Endothelial cell of umbilical vein (primary cell): ENCODE measurements around the gene RNASET2. TPM values are rescaled to one million over a fixed set of nuclear protein-coding genes. Genes with fewer than 3 reads are reported as not detected.
A peak's percentile ranks its signal among the peaks of the same experiment; 100 is the strongest.

ENCODE experiments used
- BruUV-seq: library from RNA; stranded (reverse); fragments of 400-500 nt; replicated peaks from 2 replicates; lab custom pipeline; 2021; lab: Mats Ljungman, UMichigan
- CTCF ChIA-PET: fragments of 300-600, 350-600 bp; sonication (Branson Sonifier 250); formaldehyde crosslinking; loops from one replicate; lab custom pipeline; 2021; ENCODE audit warnings: antibody characterized with exemption, inconsistent platforms; lab: Charles Lee
- POLR2A ChIA-PET: fragments of 300-600, 350-600 bp; sonication (Branson Sonifier 250); formaldehyde crosslinking; loops from one replicate; lab custom pipeline; 2021; ENCODE audit warnings: antibody characterized with exemption, inconsistent platforms; lab: Charles Lee
- DNase-seq: peaks from one replicate; pipeline ENCODE4 v3.0.0-alpha.2; 2011; ENCODE audit warnings: low read depth, low spot score
- FAIRE-seq: peaks from 2 replicates; lab custom pipeline; 2011; peaks lifted over from hg19 to GRCh38; lab: Jason Lieb, UNC
- H2AFZ ChIP-seq: 2 replicates; pipeline ENCODE4 v1.6.0; 2012; ENCODE audit warnings: low read depth, low read length, control low read depth, inconsistent platforms
- H3K27ac ChIP-seq: 2 replicates; pipeline ENCODE4 v1.5.1; 2011; ENCODE audit warnings: low read depth, mild to moderate bottlenecking, control low read depth, low read length, moderate library complexity; ENCODE audit not compliant: insufficient read depth
- H3K27me3 ChIP-seq, 2 experiments: 2 replicates each; pipeline versions ENCODE4 v1.6.0 to v1.6.1; 2011; ENCODE audit warnings: low read length in 2 of 2, mixed read lengths in 1 of 2; ENCODE audit not compliant: control insufficient read depth in 2 of 2, insufficient read depth in 2 of 2
- H3K36me3 ChIP-seq, 2 experiments: 2 replicates in 1 of 2; 3 replicates in 1 of 2; pipeline ENCODE4 v1.5.1; 2011; ENCODE audit warnings: low read length in 2 of 2, mild to moderate bottlenecking in 1 of 2, moderate library complexity in 1 of 2; ENCODE audit not compliant: control insufficient read depth in 2 of 2, insufficient read depth in 2 of 2; ENCODE audit errors: extremely low read depth in 1 of 2
- H3K4me1 ChIP-seq: 3 replicates; pipeline ENCODE4 v1.5.1; 2011; ENCODE audit warnings: mild to moderate bottlenecking, low read length; ENCODE audit not compliant: control insufficient read depth, insufficient read depth; ENCODE audit errors: extremely low read depth
- H3K4me2 ChIP-seq: 2 replicates; pipeline ENCODE4 v1.6.1; 2011; ENCODE audit warnings: low read length, control low read depth, mixed read lengths; ENCODE audit not compliant: insufficient read depth
- H3K4me3 ChIP-seq, 3 experiments: fragments of 200-600 bp in 1 of 3; sonication (generic), shearing (Covaris generic) in 1 of 3; replicated peaks in 1 of 3; 2 replicates each; pipeline ENCODE4 v1.5.1; 2011 to 2016; ENCODE audit warnings: control low read depth in 3 of 3, low read length in 3 of 3, mild to moderate bottlenecking in 2 of 3, inconsistent platforms in 1 of 3, low read depth in 1 of 3, moderate library complexity in 1 of 3; ENCODE audit not compliant: insufficient read depth in 1 of 3
- H3K79me2 ChIP-seq: 2 replicates; pipeline ENCODE4 v1.6.0; 2012; ENCODE audit warnings: low read length, inconsistent platforms; ENCODE audit not compliant: control insufficient read depth, insufficient read depth
- H3K9ac ChIP-seq: replicated peaks from 2 replicates; pipeline ENCODE3; 2011; ENCODE audit warnings: low read length, control low read depth; ENCODE audit not compliant: insufficient read depth; ENCODE audit errors: extremely low read depth
- H3K9me1 ChIP-seq: replicated peaks from 3 replicates; pipeline ENCODE4 v1.6.0; 2011; ENCODE audit warnings: mild to moderate bottlenecking, low read length; ENCODE audit not compliant: control insufficient read depth, insufficient read depth; ENCODE audit errors: extremely low read depth
- H3K9me3 ChIP-seq: replicated peaks from 2 replicates; pipeline ENCODE4 v1.5.1; 2012; ENCODE audit warnings: low read length, inconsistent platforms; ENCODE audit not compliant: control insufficient read depth, insufficient read depth
- H4K20me1 ChIP-seq: replicated peaks from 2 replicates; pipeline ENCODE3; 2011; ENCODE audit warnings: mild to moderate bottlenecking, low read length; ENCODE audit not compliant: control insufficient read depth, insufficient read depth; ENCODE audit errors: extremely low read depth
- CTCF ChIP-seq, 2 donors: IDR thresholded peaks; 1 replicate in 1 of 2; 2 replicates in 1 of 2; pipeline ENCODE4 v1.5.1; 2011; ENCODE audit warnings: low read length in 2 of 2, mild to moderate bottlenecking in 2 of 2, moderate library complexity in 2 of 2, control low read depth in 1 of 2, inconsistent platforms in 1 of 2, low read depth in 1 of 2; ENCODE audit not compliant: insufficient read depth in 1 of 2; ENCODE audit errors: extremely low read depth in 1 of 2
- GATA2 ChIP-seq: IDR thresholded peaks from 2 replicates; pipeline ENCODE4 v1.7.0; 2011; ENCODE audit warnings: low read depth, mild to moderate bottlenecking, moderate library complexity, mixed read lengths, low read length; ENCODE audit not compliant: insufficient read length, insufficient read depth
- JUN ChIP-seq: IDR thresholded peaks from 2 replicates; pipeline ENCODE4 v1.6.1; 2011; ENCODE audit warnings: borderline replicate concordance, low read depth; ENCODE audit not compliant: insufficient read length, insufficient read depth
- POLR2AphosphoS5 ChIP-seq: IDR thresholded peaks from 2 replicates; pipeline ENCODE4 v1.6.1; 2012; ENCODE audit warnings: low read depth, mild to moderate bottlenecking, control low read depth, low read length, moderate library complexity; ENCODE audit not compliant: insufficient read depth
- dilution Hi-C: fragments of 300-500 bp; cut with MboI; formaldehyde crosslinking; loops from one replicate; pipeline ENCODE4 v1.15.0; 2019; ENCODE audit warnings: low sequenced_read_pairs; ENCODE audit not compliant: extremely low pct_ligation_motif_present
- intact Hi-C: fragments of 100-400 bp; cut with micrococcal nuclease; formaldehyde crosslinking; loops from one replicate; pipeline ENCODE4 v1.10.0; 2022
- polyA plus RNA-seq, 4 experiments: library from polyadenylated mRNA; depleted of rRNA in 3 of 4; stranded (reverse) in 3 of 4; unstranded in 1 of 4; fragments of >200 nt; gene quantifications; 2 replicates each; pipeline versions ENCODE4 v1.2.1 to v1.2.3, GENCODE V29; 2011 to 2012; ENCODE audit warnings: missing spikeins in 1 of 4
- total RNA-seq: library from RNA; stranded (reverse); gene quantifications from 2 replicates; pipeline ENCODE4 v1.2.3, GENCODE V29; 2021

RNASET2 gene
- total and polyA plus RNA-seq, 2 donors (not counting 3 experiments of a cell fraction or from before 2014, with no cell fraction given) = 10.7 to 11.4 TPM

- H3K4me2 ChIP-seq = peak overlapping the region; percentile 28
- no peaks in the 10 kb centered on the region for H3K79me2 ChIP-seq
- H3K9me1 ChIP-seq = no peaks in the 10 kb centered on the region
- peak; percentile 33 for TF ChIP-seq JUN
- no peak for TF ChIP-seq CTCF (IDR thresholded peaks at IDR 0.05; ENCODE audit: extremely low read depth in 1 of 2, insufficient read depth in 1 of 2, low read depth in 1 of 2, low read length in 2 of 2)
- TF ChIP-seq GATA2 = peak; percentile 73
- peak; percentile 34 for TF ChIP-seq POLR2AphosphoS5
- H3K4me1 ChIP-seq = peaks cover 21% of the 10 kb centered on the region
- H3K9ac ChIP-seq = no peak overlapping the region
- CTCF ChIA-PET = interaction anchor here (1.4 to 1.6 kb wide), 4 partner anchors 8 to 31 kb away, joined by 3 to 12 read pairs (median 6); no protein-coding TSS in a partner anchor
- FAIRE-seq (peak; percentile 70), DNase-seq (peak; percentile 19)
- no peaks in the 10 kb centered on the region for H3K27me3 ChIP-seq
- dilution Hi-C loops (no loop called here), intact Hi-C loops (loop anchor here (10.0 kb wide), 2 partner anchors 554 to 684 kb away; no protein-coding TSS in a partner anchor)
- peak overlapping the region; percentile 2 for H2AFZ ChIP-seq
- H3K9me3 ChIP-seq = no peaks in the 10 kb centered on the region
- no peaks in the 10 kb centered on the region for H4K20me1 ChIP-seq
- BruUV-seq = no TSS peak
- no peaks in the 10 kb centered on the region for H3K36me3 ChIP-seq
- no peak overlapping the region for H3K4me3 ChIP-seq
- POLR2A ChIA-PET = no interaction called here
- H3K27ac ChIP-seq = peak overlapping the region; percentile 15
Observed at GRCh38 chr6:166958926-166959861, 2.8 kb upstream of the RNASET2 start.
